IMR-90 (cell line): ENCODE data around the gene SALL2. TPM values are rescaled to one million over a fixed set of nuclear protein-coding genes. Genes with fewer than 3 reads are reported as not detected.

Source experiments
- ATAC-seq: fragments of 200-7000 bp; cut with Tn5 transposase; 2 replicates; pipeline ENCODE4 v1.9.1; 2020; ENCODE audit warnings: low read depth, mild to moderate bottlenecking, moderate library complexity
- BruUV-seq: library from RNA; stranded (reverse); fragments of 400-500 nt; replicated peaks from 2 replicates; lab custom pipeline; 2021; lab: Mats Ljungman, UMichigan
- CTCF ChIA-PET: fragments of 300-600 bp; formaldehyde crosslinking; extraction: SDS; loops from one replicate; lab custom pipeline; 2021; ENCODE audit warnings: antibody characterized with exemption; lab: Yijun Ruan, JAX
- POLR2A ChIA-PET: fragments of 300-600 bp; sonication (Branson Sonifier 250); formaldehyde crosslinking; loops from one replicate; lab custom pipeline; 2022; ENCODE audit warnings: antibody characterized with exemption; ENCODE audit not compliant: unreplicated experiment; lab: Charles Lee
- DNase-seq: peaks from one replicate; pipeline ENCODE4 v3.0.0; 2013
- H2AFZ ChIP-seq: replicated peaks from 2 replicates; pipeline ENCODE3; 2013; ENCODE audit warnings: low read length, mild to moderate bottlenecking; ENCODE audit not compliant: poor library complexity
- H2AK5ac ChIP-seq: 2 replicates; pipeline ENCODE4 v1.6.1; 2013; ENCODE audit warnings: low read depth, low read length, inconsistent platforms
- H2AK9ac ChIP-seq: replicated peaks from 2 replicates; pipeline ENCODE3; 2013; ENCODE audit warnings: mild to moderate bottlenecking, low read depth, low read length, moderate library complexity; ENCODE audit not compliant: poor library complexity
- H2BK120ac ChIP-seq: 2 replicates; pipeline ENCODE4 v1.6.1; 2013; ENCODE audit warnings: low read depth, low read length, inconsistent platforms
- H2BK15ac ChIP-seq: 3 replicates; pipeline ENCODE4 v1.6.1; 2013; ENCODE audit warnings: low read depth, low read length, inconsistent platforms
- H2BK20ac ChIP-seq: 2 replicates; pipeline ENCODE4 v1.6.1; 2013; ENCODE audit warnings: low read depth, mild to moderate bottlenecking, inconsistent platforms, low read length, moderate library complexity
- H2BK5ac ChIP-seq: 2 replicates; pipeline ENCODE4 v1.6.1; 2013; ENCODE audit warnings: mild to moderate bottlenecking, low read depth, low read length, inconsistent platforms; ENCODE audit not compliant: poor library complexity, severe bottlenecking
- H3K14ac ChIP-seq: replicated peaks from 2 replicates; pipeline ENCODE4 v1.6.1; 2013; ENCODE audit warnings: low read depth, low read length, inconsistent platforms
- H3K18ac ChIP-seq: 2 replicates; pipeline ENCODE4 v1.6.1; 2013; ENCODE audit warnings: low read depth, low read length, control low read depth
- H3K23ac ChIP-seq: 2 replicates; pipeline ENCODE4 v1.6.1; 2013; ENCODE audit warnings: low read depth, low read length, inconsistent platforms
- H3K27ac ChIP-seq: 2 replicates; pipeline ENCODE4 v1.5.1; 2013; ENCODE audit warnings: mild to moderate bottlenecking, control low read depth, low read length; ENCODE audit not compliant: insufficient read depth
- H3K27me3 ChIP-seq: 2 replicates; pipeline ENCODE4 v1.6.1; 2013; ENCODE audit warnings: low read length; ENCODE audit not compliant: control insufficient read depth, insufficient read depth
- H3K36me3 ChIP-seq: 2 replicates; pipeline ENCODE4 v1.6.1; 2013; ENCODE audit warnings: low read length, mixed read lengths; ENCODE audit not compliant: control insufficient read depth, insufficient read depth
- H3K4ac ChIP-seq: 2 replicates; pipeline ENCODE4 v1.6.1; 2013; ENCODE audit warnings: low read depth, low read length, inconsistent platforms
- H3K4me1 ChIP-seq: 2 replicates; pipeline ENCODE4 v1.6.1; 2013; ENCODE audit warnings: low read length, mixed read lengths; ENCODE audit not compliant: control insufficient read depth, insufficient read depth
- H3K4me2 ChIP-seq: 2 replicates; pipeline ENCODE4 v1.6.1; 2013; ENCODE audit warnings: low read depth, mild to moderate bottlenecking, control low read depth, low read length, moderate library complexity
- H3K4me3 ChIP-seq: 2 replicates; pipeline ENCODE4 v1.5.1; 2013; ENCODE audit warnings: low read depth, mild to moderate bottlenecking, control low read depth, low read length, moderate library complexity; ENCODE audit not compliant: insufficient read depth
- H3K56ac ChIP-seq: 2 replicates; pipeline ENCODE4 v1.6.1; 2013; ENCODE audit warnings: low read length, inconsistent platforms; ENCODE audit not compliant: insufficient read depth; ENCODE audit errors: extremely low read depth
- H3K79me1 ChIP-seq, 2 experiments: 2 replicates each; pipeline ENCODE4 v1.6.1; 2013; ENCODE audit warnings: low read length in 2 of 2, inconsistent platforms in 1 of 2, low read depth in 1 of 2
- H3K9ac ChIP-seq: 2 replicates; pipeline ENCODE4 v1.6.1; 2013; ENCODE audit warnings: low read depth, low read length, control low read depth
- H3K9me1 ChIP-seq: 2 replicates; pipeline ENCODE4 v1.6.1; 2013; ENCODE audit warnings: low read length, inconsistent platforms; ENCODE audit not compliant: insufficient read depth
- H3K9me3 ChIP-seq: 2 replicates; pipeline ENCODE4 v1.6.1; 2013; ENCODE audit warnings: low read length; ENCODE audit not compliant: control insufficient read depth, insufficient read depth
- H4K20me1 ChIP-seq: 2 replicates; pipeline ENCODE4 v1.6.1; 2013; ENCODE audit warnings: low read length, inconsistent platforms; ENCODE audit not compliant: insufficient read depth
- H4K5ac ChIP-seq: 2 replicates; pipeline ENCODE4 v1.6.1; 2013; ENCODE audit warnings: mild to moderate bottlenecking, low read depth, low read length, control low read depth
- H4K8ac ChIP-seq, 2 experiments: 2 replicates each; pipeline ENCODE4 v1.6.1; 2013; ENCODE audit warnings: low read depth in 2 of 2, low read length in 2 of 2, control low read depth in 1 of 2, inconsistent platforms in 1 of 2
- H4K91ac ChIP-seq: 2 replicates; pipeline ENCODE4 v1.6.1; 2013; ENCODE audit warnings: low read depth, low read length, inconsistent platforms; ENCODE audit not compliant: insufficient read depth
- BHLHE40 ChIP-seq: fragments of 150-350 bp; IDR thresholded peaks from 2 replicates; pipeline ENCODE4 v1.6.1; 2016; ENCODE audit warnings: mild to moderate bottlenecking, low read depth, low read length
- CEBPB ChIP-seq: IDR thresholded peaks from 2 replicates; pipeline ENCODE4 v1.6.1; 2012; ENCODE audit warnings: low read depth, low read length, improper control_type of control experiment
- WGBS, 2 experiments: methylation state at CpG; one replicate each; pipeline versions ENCODE4 v1.1.5 to v1.1.7; 2013; ENCODE audit warnings: missing lambda C conversion rate in 2 of 2; ENCODE audit not compliant: insufficient read length in 1 of 2; ENCODE audit errors: extremely low coverage in 2 of 2; 5-methylcytosine and 5-hydroxymethylcytosine counted together
- dilution Hi-C: fragments of 300-500 bp; cut with HindIII; formaldehyde crosslinking; loops from one replicate; pipeline ENCODE4 v1.14.3; 2018; ENCODE audit warnings: low sequenced_read_pairs; ENCODE audit not compliant: unreplicated experiment
- in situ Hi-C: fragments of 300-500 bp; cut with MboI; formaldehyde crosslinking; loops from 3 replicates; pipeline ENCODE4 v1.14.3; 2019; ENCODE audit warnings: low sequenced_read_pairs, inconsistent platforms, mixed read lengths
- intact Hi-C: fragments of 100-400 bp; cut with micrococcal nuclease; formaldehyde crosslinking; loops from 2 replicates; pipeline ENCODE4 v1.10.0; 2022
- polyA plus RNA-seq, 3 experiments: library from polyadenylated mRNA; depleted of rRNA; stranded (reverse); fragments of >200 nt; gene quantifications; 2 replicates each; pipeline ENCODE4 v1.2.3, GENCODE V29; 2012; ENCODE audit warnings: low replicate concordance in 1 of 3
- total RNA-seq: library from RNA; depleted of rRNA; stranded (reverse); fragments of >200 nt; gene quantifications from 2 replicates; pipeline ENCODE4 v1.2.3, GENCODE V29; 2012

Gene SALL2
- total and polyA plus RNA-seq, 2 of the 4 experiments (the other 2 are of a cell fraction), result 2.9 to 10.1 TPM

DNA sequence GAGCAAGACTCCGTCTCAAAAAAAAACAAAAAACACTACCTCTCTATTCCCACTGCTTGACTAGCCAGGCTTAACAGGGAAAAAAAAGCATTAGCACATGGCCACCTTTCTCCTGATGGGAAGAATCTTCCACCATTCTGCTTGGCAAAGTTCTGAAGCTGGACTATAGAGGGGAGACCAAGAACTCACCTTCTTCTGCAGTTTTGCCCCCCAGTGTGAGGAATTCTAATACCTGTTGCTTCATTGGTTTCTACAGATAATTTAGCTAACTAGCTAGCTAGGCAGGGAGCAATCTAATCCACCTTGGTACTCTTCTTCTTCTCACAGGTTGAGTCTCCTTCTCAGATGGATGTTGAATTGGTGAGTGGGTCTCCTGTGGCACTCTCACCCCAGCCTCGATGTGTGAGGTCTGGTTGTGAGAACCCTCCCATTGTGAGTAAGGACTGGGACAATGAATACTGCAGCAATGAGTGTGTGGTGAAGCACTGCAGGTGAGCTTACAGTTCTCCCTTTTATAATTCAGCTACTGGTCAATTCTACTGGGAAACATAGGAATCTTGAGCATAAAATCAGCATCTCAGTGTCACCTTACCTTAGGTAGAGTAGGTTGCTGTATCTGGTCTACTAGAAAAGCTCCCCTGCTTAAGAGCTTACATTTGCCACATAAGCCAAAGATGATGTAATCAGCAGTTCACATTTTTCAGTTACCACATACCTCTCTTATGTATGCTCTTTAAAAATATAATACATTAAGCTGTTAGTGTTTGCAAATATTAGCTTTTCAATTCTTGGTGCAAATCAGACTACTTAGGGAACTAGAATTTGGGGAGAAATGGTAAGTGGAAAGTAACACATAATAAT, 31.0 kb downstream of the SALL2 start:
- H4K20me1 ChIP-seq, result no peaks in the 10 kb centered on the region
- H2AK5ac ChIP-seq, result peak overlapping the region; percentile 69; the same call in 1 of the 2 replicates
- DNase-seq, result peak; percentile 80
- no peak overlapping the region for H2BK15ac ChIP-seq
- no peak overlapping the region for H3K4me2 ChIP-seq
- ChIA-PET CTCF (no interaction called here), POLR2A (interaction anchor here (0.6 kb wide), 2 partner anchors 34 to 77 kb away, joined by 3 to 4 read pairs; no protein-coding TSS in a partner anchor)
- H3K9me3 ChIP-seq, result no peaks in the 10 kb centered on the region
- H3K27me3 ChIP-seq, result no peaks in the 10 kb centered on the region
- H3K23ac ChIP-seq, result no peak overlapping the region
- peaks cover 6% of the 10 kb centered on the region for H3K4me1 ChIP-seq
- H3K27ac ChIP-seq, result peak overlapping the region; percentile 80; the same call in 1 of the 2 replicates
- peak overlapping the region; percentile 57; the same call in 1 of the 2 replicates for H2BK20ac ChIP-seq
- H2AFZ ChIP-seq, result no peak overlapping the region
- peak overlapping the region; percentile 37; the same call in 1 of the 2 replicates for H2BK120ac ChIP-seq
- peaks cover 3% of the 10 kb centered on the region; the same call in 1 of the 2 replicates for H3K9me1 ChIP-seq
- peak; percentile 21; the same call in 1 of the 2 replicates for ATAC-seq
- no CpG with 5 or more reads among the region's 2 CpGs for whole genome bisulfite sequencing, 2 experiments
- 0 out of 2 replicates have a peak overlapping the region, but pooled peaks have one; percentile 48 for H4K91ac ChIP-seq
- peaks cover 48% of the 10 kb centered on the region for H3K36me3 ChIP-seq
- no peak overlapping the region for H2AK9ac ChIP-seq
- H4K8ac ChIP-seq, result peak overlapping the region in 1 of 2 experiments; percentile 40; a peak in 1 of 4 replicates
- H4K5ac ChIP-seq, result no peak overlapping the region
- dilution Hi-C loops, result no loop called here
- H2BK5ac ChIP-seq, result peak overlapping the region; percentile 47
- no peak overlapping the region for H3K9ac ChIP-seq
- in situ Hi-C loops, result loop anchor here (5.0 kb wide), 1 partner anchor 57 kb away; no protein-coding TSS in a partner anchor
- no peak overlapping the region for H3K4me3 ChIP-seq
- peak overlapping the region; percentile 53 for H3K4ac ChIP-seq
- peaks cover 0 to 3% of the 10 kb centered on the region in 2 experiments; a peak in 2 of 4 replicates for H3K79me1 ChIP-seq
- no peak overlapping the region for H3K56ac ChIP-seq
- no peak overlapping the region for H3K18ac ChIP-seq
- TF ChIP-seq BHLHE40 (no peak), CEBPB (peak; percentile 83)
- peak overlapping the region; percentile 73 for H3K14ac ChIP-seq
- no TSS peak for BruUV-seq
- intact Hi-C loops, result no loop called here
